Glutamatergic neuron (in vitro differentiated cells): ENCODE data around the gene MAN2A1. TPM values are rescaled to one million over a fixed set of nuclear protein-coding genes. Genes with fewer than 3 reads are reported as not detected.

Source experiments
- DNase-seq: peaks from one replicate; pipeline ENCODE4 v3.0.0; 2022
- H3K27ac Mint-ChIP-seq: one replicate; pipeline ENCODE4 v1.8.0; 2020; ENCODE audit warnings: mild to moderate bottlenecking, mixed read lengths, inconsistent platforms; ENCODE audit not compliant: unreplicated experiment
- H3K27me3 Mint-ChIP-seq: one replicate; pipeline ENCODE4 v1.8.0; 2020; ENCODE audit warnings: mild to moderate bottlenecking, moderate library complexity, mixed read lengths, inconsistent platforms; ENCODE audit not compliant: unreplicated experiment
- H3K36me3 Mint-ChIP-seq: one replicate; pipeline ENCODE4 v1.8.0; 2020; ENCODE audit warnings: mild to moderate bottlenecking, mixed read lengths, inconsistent platforms; ENCODE audit not compliant: unreplicated experiment
- H3K4me1 Mint-ChIP-seq: one replicate; pipeline ENCODE4 v1.8.0; 2020; ENCODE audit warnings: mild to moderate bottlenecking, low read depth, mixed read lengths, inconsistent platforms; ENCODE audit not compliant: unreplicated experiment
- H3K4me3 Mint-ChIP-seq: one replicate; pipeline ENCODE4 v1.8.0; 2020; ENCODE audit warnings: mild to moderate bottlenecking, mixed read lengths, inconsistent platforms; ENCODE audit not compliant: unreplicated experiment
- H3K9me3 Mint-ChIP-seq: one replicate; pipeline ENCODE4 v1.8.0; 2020; ENCODE audit warnings: mild to moderate bottlenecking, moderate library complexity, mixed read lengths, inconsistent platforms; ENCODE audit not compliant: unreplicated experiment
- total RNA-seq: library from RNA; stranded (reverse); fragmentation: NEBNext Ultra II Directional; extraction: Animal tissue kit (Norgen Biotek cat#: 25700); gene quantifications from one replicate; pipeline ENCODE4 v1.2.1, GENCODE V29; 2021; ENCODE audit not compliant: unreplicated experiment
- TF ChIP-seq, protein P1 (sequence below): fragments of 200-600 bp; sonication (generic); IDR thresholded peaks from one replicate; pipeline ENCODE4 v1.5.0; 2021; ENCODE audit not compliant: partially characterized antibody, unreplicated experiment

Gene MAN2A1
- total RNA-seq, 1 donor from 2014 or later: 90.8 TPM

DNA sequence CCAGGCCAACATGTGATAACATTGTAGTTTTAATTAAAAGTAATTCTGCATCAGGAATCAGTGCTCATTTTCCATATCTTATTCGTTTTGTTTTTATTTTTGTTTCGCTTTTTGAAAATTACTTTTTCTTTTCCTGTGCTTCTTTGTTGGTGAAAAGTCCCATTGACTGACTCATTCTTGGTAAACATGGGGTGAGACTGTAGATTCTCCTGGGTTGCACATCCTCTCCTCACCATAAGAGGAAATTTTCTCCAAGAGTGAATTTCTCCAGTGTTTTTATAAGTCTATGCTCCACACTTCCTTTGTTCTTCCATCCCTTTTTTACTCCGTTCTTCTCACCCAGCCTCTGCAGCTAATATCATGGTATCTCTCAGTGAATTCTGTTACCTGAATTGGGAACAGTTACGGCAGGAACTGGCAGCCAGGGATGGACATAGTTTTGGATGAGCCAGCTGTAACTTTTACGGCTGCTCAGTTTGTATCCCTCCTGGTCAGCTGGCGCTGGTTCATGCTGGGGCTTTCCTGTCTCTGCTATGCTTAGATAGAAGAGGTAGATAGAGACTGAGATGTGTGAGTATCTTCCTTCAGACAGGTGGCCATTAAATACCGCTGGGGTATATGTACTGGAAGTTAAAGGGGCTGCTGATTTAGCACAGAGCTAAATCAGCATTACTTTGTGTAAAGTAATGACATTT is 80.0 kb downstream of the MAN2A1 start:
- TF ChIP-seq, protein P1, sequence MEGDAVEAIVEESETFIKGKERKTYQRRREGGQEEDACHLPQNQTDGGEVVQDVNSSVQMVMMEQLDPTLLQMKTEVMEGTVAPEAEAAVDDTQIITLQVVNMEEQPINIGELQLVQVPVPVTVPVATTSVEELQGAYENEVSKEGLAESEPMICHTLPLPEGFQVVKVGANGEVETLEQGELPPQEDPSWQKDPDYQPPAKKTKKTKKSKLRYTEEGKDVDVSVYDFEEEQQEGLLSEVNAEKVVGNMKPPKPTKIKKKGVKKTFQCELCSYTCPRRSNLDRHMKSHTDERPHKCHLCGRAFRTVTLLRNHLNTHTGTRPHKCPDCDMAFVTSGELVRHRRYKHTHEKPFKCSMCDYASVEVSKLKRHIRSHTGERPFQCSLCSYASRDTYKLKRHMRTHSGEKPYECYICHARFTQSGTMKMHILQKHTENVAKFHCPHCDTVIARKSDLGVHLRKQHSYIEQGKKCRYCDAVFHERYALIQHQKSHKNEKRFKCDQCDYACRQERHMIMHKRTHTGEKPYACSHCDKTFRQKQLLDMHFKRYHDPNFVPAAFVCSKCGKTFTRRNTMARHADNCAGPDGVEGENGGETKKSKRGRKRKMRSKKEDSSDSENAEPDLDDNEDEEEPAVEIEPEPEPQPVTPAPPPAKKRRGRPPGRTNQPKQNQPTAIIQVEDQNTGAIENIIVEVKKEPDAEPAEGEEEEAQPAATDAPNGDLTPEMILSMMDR: no peak
- peaks cover 1% of the 10 kb centered on the region for H3K4me1 Mint-ChIP-seq
- DNase-seq: no peak
- peaks cover 1% of the 10 kb centered on the region for H3K9me3 Mint-ChIP-seq
- H3K27ac Mint-ChIP-seq: no peak overlapping the region
- no peaks in the 10 kb centered on the region for H3K36me3 Mint-ChIP-seq
- no peak overlapping the region for H3K4me3 Mint-ChIP-seq
- no peaks in the 10 kb centered on the region for H3K27me3 Mint-ChIP-seq

DNA sequence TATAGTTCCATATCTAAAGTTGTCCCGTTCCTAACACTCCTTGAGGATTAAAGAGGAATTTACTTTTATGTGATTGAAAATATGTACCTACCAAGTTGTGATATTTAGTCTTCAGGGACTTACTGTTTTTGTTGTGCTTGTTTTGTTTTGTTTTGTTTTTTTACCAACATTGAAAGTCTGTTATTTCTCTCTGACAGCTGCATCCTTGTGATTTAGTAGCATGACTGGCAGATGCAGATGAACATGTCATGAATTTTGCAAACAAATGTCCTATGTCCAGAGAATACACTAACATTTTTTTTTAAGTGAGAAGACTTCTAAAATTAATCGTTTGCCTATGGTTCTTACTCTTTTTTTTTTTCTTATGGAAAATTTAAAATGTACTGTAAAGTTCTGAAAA is 85.4 kb downstream of the MAN2A1 start:
- TF ChIP-seq, protein P1: no peak
- Mint-ChIP-seq H3K4me1 (peaks cover 17% of the 10 kb centered on the region), H3K9me3 (no peaks in the 10 kb centered on the region), H3K27me3 (no peaks in the 10 kb centered on the region), H3K4me3 (no peak overlapping the region), H3K36me3 (no peaks in the 10 kb centered on the region), H3K27ac (no peak overlapping the region)
- no peak for DNase-seq

DNA sequence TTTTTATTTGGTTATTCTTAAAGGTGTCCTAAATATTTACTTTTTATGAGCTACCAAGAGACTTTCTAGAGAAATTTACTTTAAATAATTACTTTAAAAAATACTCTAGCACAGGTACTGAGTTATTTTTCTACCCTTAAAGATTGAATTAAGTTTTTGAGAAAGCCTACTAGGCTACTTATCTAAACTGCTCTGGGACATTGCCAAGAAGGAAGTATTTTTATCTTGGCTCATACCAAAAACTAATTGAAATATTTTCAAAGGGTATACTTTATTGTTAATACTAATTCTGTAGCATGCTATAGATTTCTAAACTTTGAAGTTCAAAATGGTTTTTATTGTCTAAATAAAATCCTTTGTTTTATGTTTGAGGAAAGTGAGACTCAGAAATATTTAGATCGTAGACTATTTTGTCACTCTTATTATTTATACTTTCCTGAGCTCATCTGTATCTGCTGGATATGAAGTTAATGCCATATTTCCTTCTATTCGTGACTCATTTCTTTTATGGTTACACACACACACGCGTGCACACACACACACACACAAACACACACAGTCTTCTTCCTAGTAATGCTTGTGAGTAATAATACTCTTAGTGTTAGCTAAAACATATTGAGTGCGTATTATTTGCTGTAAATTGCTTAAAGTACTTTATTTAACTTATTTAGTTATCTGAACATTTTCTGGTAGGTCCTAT is 89.5 kb downstream of the MAN2A1 start:
- DNase-seq: no peak
- Mint-ChIP-seq H3K4me1 (peaks cover 17% of the 10 kb centered on the region), H3K36me3 (no peaks in the 10 kb centered on the region), H3K9me3 (no peaks in the 10 kb centered on the region), H3K27me3 (peaks cover 2% of the 10 kb centered on the region), H3K27ac (no peak overlapping the region), H3K4me3 (no peak overlapping the region)
- TF ChIP-seq, protein P1: no peak

DNA sequence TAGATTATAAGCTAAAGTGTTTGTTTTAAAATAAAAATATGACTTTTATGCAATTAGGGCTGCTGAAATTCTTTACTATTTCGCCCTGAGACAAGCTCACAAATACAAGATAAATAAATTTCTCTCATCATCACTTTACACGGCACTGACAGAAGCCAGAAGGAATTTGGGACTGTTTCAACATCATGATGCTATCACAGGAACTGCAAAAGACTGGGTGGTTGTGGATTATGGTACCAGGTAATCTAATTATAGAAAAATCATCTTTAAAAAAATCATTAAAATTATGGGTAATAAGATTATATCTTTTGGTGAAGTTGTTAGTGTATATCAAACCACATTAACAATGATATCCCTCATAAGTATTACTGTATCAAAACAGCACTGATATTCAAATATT is 95.0 kb downstream of the MAN2A1 start:
- H3K36me3 Mint-ChIP-seq: no peaks in the 10 kb centered on the region
- H3K27ac Mint-ChIP-seq: no peak overlapping the region
- TF ChIP-seq, protein P1: no peak
- no peaks in the 10 kb centered on the region for H3K9me3 Mint-ChIP-seq
- H3K4me1 Mint-ChIP-seq: no peaks in the 10 kb centered on the region
- H3K4me3 Mint-ChIP-seq: no peak overlapping the region
- DNase-seq: no peak
- H3K27me3 Mint-ChIP-seq: peaks cover 2% of the 10 kb centered on the region

DNA sequence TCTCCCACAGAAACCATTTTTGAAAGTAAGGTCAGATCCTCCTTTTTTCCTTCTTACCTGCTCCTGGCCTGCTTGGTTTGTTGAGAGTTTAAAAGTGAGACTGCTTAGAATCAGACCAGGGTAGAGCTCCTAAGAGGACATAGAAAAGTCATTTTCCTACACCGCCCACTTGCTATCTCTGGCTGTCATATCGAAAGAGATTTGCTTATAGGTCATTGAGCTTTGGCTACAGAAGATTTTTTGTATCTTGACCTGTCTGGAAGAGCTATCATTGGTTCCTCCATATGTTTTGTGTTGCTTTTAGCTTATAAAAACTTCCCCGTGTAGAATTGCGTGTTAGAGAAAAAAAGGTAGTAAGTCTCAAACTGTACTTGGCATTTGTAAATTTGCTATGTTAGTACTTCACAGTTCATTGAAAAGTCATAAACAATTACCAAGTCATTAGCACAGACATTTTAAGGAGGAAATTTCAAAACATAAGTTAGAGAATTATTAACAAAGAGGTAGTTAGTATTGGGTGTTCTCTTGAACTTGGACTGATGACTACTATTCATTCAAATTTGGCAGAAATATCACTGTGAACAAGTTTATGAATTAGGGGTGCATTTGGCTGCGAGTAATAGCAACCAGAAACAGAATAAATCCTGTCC is 96.6 kb downstream of the MAN2A1 start:
- H3K36me3 Mint-ChIP-seq: no peaks in the 10 kb centered on the region
- H3K4me1 Mint-ChIP-seq: no peaks in the 10 kb centered on the region
- no peak for DNase-seq
- no peak overlapping the region for H3K4me3 Mint-ChIP-seq
- no peak overlapping the region for H3K27ac Mint-ChIP-seq
- TF ChIP-seq, protein P1: no peak
- H3K27me3 Mint-ChIP-seq: peaks cover 2% of the 10 kb centered on the region
- peaks cover 2% of the 10 kb centered on the region for H3K9me3 Mint-ChIP-seq
